Osteoblast (primary cell): ENCODE measurements around the gene SLC17A4. TPM values are rescaled to one million over a fixed set of nuclear protein-coding genes. Genes with fewer than 3 reads are reported as not detected.

Source experiments
- DNase-seq: peaks from one replicate; pipeline ENCODE4 v3.0.0; 2011; ENCODE audit warnings: low spot score, mixed read lengths; ENCODE audit not compliant: insufficient read length; ENCODE audit errors: missing footprints
- H2AFZ ChIP-seq: 2 replicates; pipeline ENCODE4 v1.6.0; 2011; ENCODE audit warnings: mild to moderate bottlenecking, low read length
- H3K27ac ChIP-seq: 2 replicates; pipeline ENCODE4 v1.5.1; 2011; ENCODE audit warnings: mild to moderate bottlenecking, low read depth, low read length, moderate library complexity
- H3K27me3 ChIP-seq: 2 replicates; pipeline ENCODE4 v1.6.0; 2012; ENCODE audit warnings: mild to moderate bottlenecking, control low read depth, inconsistent platforms, low read length, moderate library complexity; ENCODE audit not compliant: insufficient read depth
- H3K36me3 ChIP-seq: 2 replicates; pipeline ENCODE4 v1.5.1; 2011; ENCODE audit warnings: mild to moderate bottlenecking, low read length, control low read depth, moderate library complexity; ENCODE audit not compliant: insufficient read depth
- H3K4me1 ChIP-seq: 2 replicates; pipeline ENCODE4 v1.5.1; 2011; ENCODE audit warnings: mild to moderate bottlenecking, low read length, control low read depth, moderate library complexity; ENCODE audit not compliant: insufficient read depth
- H3K4me2 ChIP-seq: 2 replicates; pipeline ENCODE4 v1.6.0; 2011; ENCODE audit warnings: mild to moderate bottlenecking, low read length; ENCODE audit not compliant: insufficient read depth
- H3K4me3 ChIP-seq: fragments of 200-600 bp; sonication (generic); 3 replicates; pipeline ENCODE4 v1.5.1; 2012; ENCODE audit warnings: mild to moderate bottlenecking, low read length, inconsistent platforms; ENCODE audit not compliant: insufficient read depth
- H3K79me2 ChIP-seq: 2 replicates; pipeline ENCODE4 v1.6.0; 2012; ENCODE audit warnings: mild to moderate bottlenecking, low read length, control low read depth, inconsistent platforms; ENCODE audit not compliant: insufficient read depth
- H3K9me3 ChIP-seq: 2 replicates; pipeline ENCODE4 v1.5.1; 2011; ENCODE audit warnings: low read depth, low read length, control low read depth
- H4K20me1 ChIP-seq: 2 replicates; pipeline ENCODE4 v1.6.0; 2012; ENCODE audit warnings: mild to moderate bottlenecking, low read length, control low read depth; ENCODE audit not compliant: insufficient read depth
- total RNA-seq: library from RNA; depleted of rRNA; stranded (reverse); fragments of >200 nt; gene quantifications from 2 replicates; pipeline ENCODE4 v1.2.3, GENCODE V29; 2012
- TF ChIP-seq, protein P1 (sequence below): IDR thresholded peaks from 2 replicates; pipeline ENCODE4 v1.5.1; 2011; ENCODE audit warnings: mild to moderate bottlenecking, low read depth, low read length, moderate library complexity; ENCODE audit errors: extremely low read depth

Gene SLC17A4
- total RNA-seq, 1 donor, result not detected

DNA sequence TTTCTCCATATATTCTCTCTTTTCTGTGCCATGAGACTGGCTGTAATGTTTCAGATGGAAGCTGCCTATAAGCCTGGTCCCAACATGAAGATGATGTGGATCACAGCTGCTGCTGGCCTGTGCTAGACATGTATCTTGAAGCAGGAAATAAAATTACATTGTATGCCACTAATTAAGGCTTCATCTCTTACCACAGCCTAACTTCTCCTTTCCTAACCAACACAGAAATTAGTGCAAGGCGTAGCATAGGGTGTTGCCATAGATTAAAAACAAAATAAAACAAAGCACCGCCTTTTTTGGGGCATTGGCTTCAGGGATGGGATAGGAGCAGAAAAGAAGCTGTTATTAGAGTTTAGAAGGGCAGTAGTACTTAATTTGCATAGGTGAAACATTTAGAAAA is 4.7 kb upstream of the SLC17A4 start:
- Histone ChIP-seq H3K27me3 (no peaks in the 10 kb centered on the region), H2AFZ (no peak overlapping the region), H3K9me3 (no peaks in the 10 kb centered on the region), H3K27ac (no peak overlapping the region), H3K4me3 (no peak overlapping the region), H3K4me2 (no peak overlapping the region), H3K4me1 (no peaks in the 10 kb centered on the region), H3K79me2 (no peaks in the 10 kb centered on the region), H4K20me1 (no peaks in the 10 kb centered on the region), H3K36me3 (no peaks in the 10 kb centered on the region)
- no peak for DNase-seq
- TF ChIP-seq, protein P1, sequence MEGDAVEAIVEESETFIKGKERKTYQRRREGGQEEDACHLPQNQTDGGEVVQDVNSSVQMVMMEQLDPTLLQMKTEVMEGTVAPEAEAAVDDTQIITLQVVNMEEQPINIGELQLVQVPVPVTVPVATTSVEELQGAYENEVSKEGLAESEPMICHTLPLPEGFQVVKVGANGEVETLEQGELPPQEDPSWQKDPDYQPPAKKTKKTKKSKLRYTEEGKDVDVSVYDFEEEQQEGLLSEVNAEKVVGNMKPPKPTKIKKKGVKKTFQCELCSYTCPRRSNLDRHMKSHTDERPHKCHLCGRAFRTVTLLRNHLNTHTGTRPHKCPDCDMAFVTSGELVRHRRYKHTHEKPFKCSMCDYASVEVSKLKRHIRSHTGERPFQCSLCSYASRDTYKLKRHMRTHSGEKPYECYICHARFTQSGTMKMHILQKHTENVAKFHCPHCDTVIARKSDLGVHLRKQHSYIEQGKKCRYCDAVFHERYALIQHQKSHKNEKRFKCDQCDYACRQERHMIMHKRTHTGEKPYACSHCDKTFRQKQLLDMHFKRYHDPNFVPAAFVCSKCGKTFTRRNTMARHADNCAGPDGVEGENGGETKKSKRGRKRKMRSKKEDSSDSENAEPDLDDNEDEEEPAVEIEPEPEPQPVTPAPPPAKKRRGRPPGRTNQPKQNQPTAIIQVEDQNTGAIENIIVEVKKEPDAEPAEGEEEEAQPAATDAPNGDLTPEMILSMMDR, result no peak

DNA sequence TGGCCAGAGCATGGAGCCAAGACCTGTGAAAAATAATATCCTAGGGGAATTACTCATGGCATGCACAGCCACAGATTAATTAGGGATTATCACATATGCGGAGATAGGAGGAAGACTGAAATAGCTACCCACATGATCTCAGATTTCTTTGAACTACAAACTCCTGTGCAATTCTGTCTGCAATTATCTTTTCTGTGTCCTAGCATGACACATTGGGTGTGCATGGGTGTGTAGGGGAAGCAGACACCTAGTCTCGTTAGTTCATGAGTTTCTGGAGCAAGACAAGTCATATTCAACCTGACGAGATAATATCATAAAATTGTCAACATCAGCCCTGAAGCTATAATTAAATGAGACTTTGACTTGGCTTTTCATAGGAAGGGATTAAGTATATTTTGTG is 3.6 kb upstream of the SLC17A4 start:
- no peak overlapping the region for H2AFZ ChIP-seq
- H3K4me1 ChIP-seq, result no peaks in the 10 kb centered on the region
- H3K36me3 ChIP-seq, result no peaks in the 10 kb centered on the region
- no peaks in the 10 kb centered on the region for H3K27me3 ChIP-seq
- TF ChIP-seq, protein P1, result no peak
- no peak overlapping the region for H3K4me3 ChIP-seq
- H4K20me1 ChIP-seq, result no peaks in the 10 kb centered on the region
- DNase-seq, result no peak
- H3K9me3 ChIP-seq, result no peaks in the 10 kb centered on the region
- no peak overlapping the region for H3K27ac ChIP-seq
- no peaks in the 10 kb centered on the region for H3K79me2 ChIP-seq
- no peak overlapping the region for H3K4me2 ChIP-seq

DNA sequence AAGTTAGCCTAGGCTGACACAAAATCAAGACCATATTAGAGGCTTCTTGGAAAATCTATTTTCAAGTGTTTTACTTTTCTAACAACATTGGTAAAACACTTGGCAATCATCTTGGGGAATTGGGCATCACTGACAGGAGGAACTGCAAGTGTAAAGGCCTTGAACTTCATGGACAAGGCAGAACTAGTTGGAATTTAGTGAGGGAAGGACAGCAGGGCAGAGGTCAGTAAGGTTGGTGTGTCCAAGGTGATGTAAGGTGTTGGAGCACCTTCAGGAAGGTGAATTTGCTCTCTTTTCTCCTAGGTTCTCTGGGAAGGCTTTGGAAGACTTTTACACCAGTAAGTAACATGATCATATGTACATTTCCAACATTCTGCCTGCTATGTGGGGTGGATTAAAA is 1.5 kb upstream of the SLC17A4 start:
- H3K36me3 ChIP-seq, result no peaks in the 10 kb centered on the region
- no peak overlapping the region for H3K4me3 ChIP-seq
- H3K27me3 ChIP-seq, result no peaks in the 10 kb centered on the region
- no peaks in the 10 kb centered on the region for H3K4me1 ChIP-seq
- no peak overlapping the region for H3K4me2 ChIP-seq
- H3K79me2 ChIP-seq, result no peaks in the 10 kb centered on the region
- H3K27ac ChIP-seq, result no peak overlapping the region
- no peaks in the 10 kb centered on the region for H3K9me3 ChIP-seq
- DNase-seq, result no peak
- TF ChIP-seq, protein P1, result no peak
- no peaks in the 10 kb centered on the region for H4K20me1 ChIP-seq
- H2AFZ ChIP-seq, result no peak overlapping the region

DNA sequence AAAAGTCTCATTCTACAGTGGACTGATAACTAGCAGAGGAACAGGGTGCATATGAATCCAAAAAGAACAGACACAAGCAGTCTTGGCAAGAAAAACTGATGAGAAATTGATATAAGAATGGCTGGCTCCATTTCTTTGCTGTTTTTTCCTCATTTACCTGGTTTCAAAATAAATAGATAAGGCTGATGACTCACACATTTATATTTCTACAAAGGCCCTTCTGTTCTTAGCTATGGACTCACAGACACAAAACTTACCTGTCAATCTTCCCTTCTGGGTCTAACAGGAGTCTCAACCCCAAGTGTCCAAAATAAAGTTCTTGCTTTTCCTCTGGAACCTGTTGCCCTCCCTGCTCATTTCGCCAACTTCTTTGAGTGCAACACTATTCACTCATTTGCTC is 941 bp downstream of the SLC17A4 start:
- H3K27me3 ChIP-seq, result no peaks in the 10 kb centered on the region

More for the DNA sequence above, 941 bp downstream of the SLC17A4 start:
- no peaks in the 10 kb centered on the region for H3K79me2 ChIP-seq
- H3K4me3 ChIP-seq, result no peak overlapping the region
- no peak overlapping the region for H3K4me2 ChIP-seq
- H3K9me3 ChIP-seq, result no peaks in the 10 kb centered on the region
- TF ChIP-seq, protein P1, result no peak
- no peaks in the 10 kb centered on the region for H4K20me1 ChIP-seq
- DNase-seq, result no peak
- H3K27ac ChIP-seq, result no peak overlapping the region
- no peaks in the 10 kb centered on the region for H3K4me1 ChIP-seq
- no peak overlapping the region for H2AFZ ChIP-seq
- no peaks in the 10 kb centered on the region for H3K36me3 ChIP-seq
